Measurements from ENCODE around the gene KLHL22. TPM values are rescaled to one million over a fixed set of nuclear protein-coding genes. Genes with fewer than 3 reads are reported as not detected.

KLHL22 gene
- total and polyA plus RNA-seq, 2 of the 13 experiments (the other 11 are each of a cell fraction or from before 2014, with no cell fraction given), result 10.9 to 14.8 TPM

- TF ChIP-seq ATF7 (IDR thresholded peaks at IDR 0.05) (no peak), ATF7 (CRISPR knock-in tag; IDR thresholded peaks at IDR 0.05) (peak; percentile 69; the same call in 1 of the 2 replicates), ZNF615 (CRISPR knock-in tag; IDR thresholded peaks at IDR 0.05; ENCODE audit: borderline replicate concordance) (peak; percentile 81; the same call in 1 of the 2 replicates), FOXJ3 (CRISPR knock-in tag; IDR thresholded peaks at IDR 0.05; ENCODE audit: borderline replicate concordance) (0 out of 2 replicates have a peak, but pooled peaks have one; percentile 40), AHR (CRISPR knock-in tag; IDR thresholded peaks at IDR 0.05) (no peak), KLF15 (CRISPR knock-in tag; IDR thresholded peaks at IDR 0.05; ENCODE audit: borderline replicate concordance) (peak; percentile 61; the same call in 1 of the 2 replicates), KAT8 (CRISPR knock-in tag; IDR thresholded peaks at IDR 0.05) (peak; percentile 95), ZNF883 (CRISPR knock-in tag; IDR thresholded peaks at IDR 0.05; ENCODE audit: not compliant biosample characterization) (peak; percentile 85), ZNF761 (CRISPR knock-in tag; conservative IDR thresholded peaks at IDR 0.05) (peak; percentile 67; the same call in 1 of the 2 replicates), ZNF549 (CRISPR knock-in tag; IDR thresholded peaks at IDR 0.05) (no peak), ZNF350 (CRISPR knock-in tag; IDR thresholded peaks at IDR 0.05; ENCODE audit: borderline replicate concordance, low read depth) (peak; percentile 93), ZNF510 (CRISPR knock-in tag; IDR thresholded peaks at IDR 0.05; ENCODE audit: low read depth) (peak; percentile 77), ZMYM4 (CRISPR knock-in tag; IDR thresholded peaks at IDR 0.05) (peak; percentile 66), TSC22D2 (CRISPR knock-in tag; IDR thresholded peaks at IDR 0.05; ENCODE audit: borderline replicate concordance) (no peak; the same call in 1 of the 2 replicates), WIZ (CRISPR knock-in tag; IDR thresholded peaks at IDR 0.05) (peak; percentile 72; the same call in 1 of the 2 replicates), PITX1 (CRISPR knock-in tag; IDR thresholded peaks at IDR 0.05) (peak; percentile 78; the same call in 1 of the 2 replicates)
- TF ChIP-seq, protein P1, sequence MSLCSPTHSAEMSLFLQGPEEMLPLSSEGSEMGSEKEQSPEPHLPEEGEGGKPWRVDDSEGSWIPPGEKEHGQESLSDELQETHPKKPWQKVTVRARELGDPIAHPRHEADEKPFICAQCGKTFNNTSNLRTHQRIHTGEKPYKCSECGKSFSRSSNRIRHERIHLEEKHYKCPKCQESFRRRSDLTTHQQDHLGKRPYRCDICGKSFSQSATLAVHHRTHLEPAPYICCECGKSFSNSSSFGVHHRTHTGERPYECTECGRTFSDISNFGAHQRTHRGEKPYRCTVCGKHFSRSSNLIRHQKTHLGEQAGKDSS (CRISPR knock-in tag; IDR thresholded peaks at IDR 0.05; ENCODE audit: borderline replicate concordance, low read depth), result no peak; the same call in 1 of the 2 replicates
- TF ChIP-seq, protein P2, sequence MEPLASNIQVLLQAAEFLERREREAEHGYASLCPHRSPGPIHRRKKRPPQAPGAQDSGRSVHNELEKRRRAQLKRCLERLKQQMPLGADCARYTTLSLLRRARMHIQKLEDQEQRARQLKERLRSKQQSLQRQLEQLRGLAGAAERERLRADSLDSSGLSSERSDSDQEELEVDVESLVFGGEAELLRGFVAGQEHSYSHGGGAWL (CRISPR knock-in tag; IDR thresholded peaks at IDR 0.05), result peak; percentile 78
- TF ChIP-seq, protein P3, sequence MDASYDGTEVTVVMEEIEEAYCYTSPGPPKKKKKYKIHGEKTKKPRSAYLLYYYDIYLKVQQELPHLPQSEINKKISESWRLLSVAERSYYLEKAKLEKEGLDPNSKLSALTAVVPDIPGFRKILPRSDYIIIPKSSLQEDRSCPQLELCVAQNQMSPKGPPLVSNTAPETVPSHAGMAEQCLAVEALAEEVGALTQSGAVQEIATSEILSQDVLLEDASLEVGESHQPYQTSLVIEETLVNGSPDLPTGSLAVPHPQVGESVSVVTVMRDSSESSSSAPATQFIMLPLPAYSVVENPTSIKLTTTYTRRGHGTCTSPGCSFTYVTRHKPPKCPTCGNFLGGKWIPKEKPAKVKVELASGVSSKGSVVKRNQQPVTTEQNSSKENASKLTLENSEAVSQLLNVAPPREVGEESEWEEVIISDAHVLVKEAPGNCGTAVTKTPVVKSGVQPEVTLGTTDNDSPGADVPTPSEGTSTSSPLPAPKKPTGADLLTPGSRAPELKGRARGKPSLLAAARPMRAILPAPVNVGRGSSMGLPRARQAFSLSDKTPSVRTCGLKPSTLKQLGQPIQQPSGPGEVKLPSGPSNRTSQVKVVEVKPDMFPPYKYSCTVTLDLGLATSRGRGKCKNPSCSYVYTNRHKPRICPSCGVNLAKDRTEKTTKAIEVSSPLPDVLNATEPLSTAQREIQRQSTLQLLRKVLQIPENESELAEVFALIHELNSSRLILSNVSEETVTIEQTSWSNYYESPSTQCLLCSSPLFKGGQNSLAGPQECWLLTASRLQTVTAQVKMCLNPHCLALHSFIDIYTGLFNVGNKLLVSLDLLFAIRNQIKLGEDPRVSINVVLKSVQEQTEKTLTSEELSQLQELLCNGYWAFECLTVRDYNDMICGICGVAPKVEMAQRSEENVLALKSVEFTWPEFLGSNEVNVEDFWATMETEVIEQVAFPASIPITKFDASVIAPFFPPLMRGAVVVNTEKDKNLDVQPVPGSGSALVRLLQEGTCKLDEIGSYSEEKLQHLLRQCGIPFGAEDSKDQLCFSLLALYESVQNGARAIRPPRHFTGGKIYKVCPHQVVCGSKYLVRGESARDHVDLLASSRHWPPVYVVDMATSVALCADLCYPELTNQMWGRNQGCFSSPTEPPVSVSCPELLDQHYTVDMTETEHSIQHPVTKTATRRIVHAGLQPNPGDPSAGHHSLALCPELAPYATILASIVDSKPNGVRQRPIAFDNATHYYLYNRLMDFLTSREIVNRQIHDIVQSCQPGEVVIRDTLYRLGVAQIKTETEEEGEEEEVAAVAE (CRISPR knock-in tag; IDR thresholded peaks at IDR 0.05; ENCODE audit: borderline replicate concordance), result 0 out of 2 replicates have a peak, but pooled peaks have one; percentile 51
- TF ChIP-seq, protein P4, sequence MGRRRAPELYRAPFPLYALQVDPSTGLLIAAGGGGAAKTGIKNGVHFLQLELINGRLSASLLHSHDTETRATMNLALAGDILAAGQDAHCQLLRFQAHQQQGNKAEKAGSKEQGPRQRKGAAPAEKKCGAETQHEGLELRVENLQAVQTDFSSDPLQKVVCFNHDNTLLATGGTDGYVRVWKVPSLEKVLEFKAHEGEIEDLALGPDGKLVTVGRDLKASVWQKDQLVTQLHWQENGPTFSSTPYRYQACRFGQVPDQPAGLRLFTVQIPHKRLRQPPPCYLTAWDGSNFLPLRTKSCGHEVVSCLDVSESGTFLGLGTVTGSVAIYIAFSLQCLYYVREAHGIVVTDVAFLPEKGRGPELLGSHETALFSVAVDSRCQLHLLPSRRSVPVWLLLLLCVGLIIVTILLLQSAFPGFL (CRISPR knock-in tag; IDR thresholded peaks at IDR 0.05), result no peak
Observed at GRCh38 chr22:20507253-20508066, 11.9 kb upstream of the KLHL22 start, which contains the start of gene MED15 (continued).

All from HepG2 (cell line).